BE2C (cell line): ENCODE data around the gene PPOX.

Source experiments
- DNase-seq: peaks from one replicate; pipeline ENCODE4 v3.0.0-alpha.2; 2020
- H3K27me3 ChIP-seq: fragments of 250-450 bp; sonication (Bioruptor Pico); 2 replicates; pipeline ENCODE4 v1.5.1; 2020; ENCODE audit warnings: mild to moderate bottlenecking
- H3K36me3 ChIP-seq: fragments of 250-450 bp; sonication (Bioruptor Pico); 2 replicates; pipeline ENCODE4 v1.5.1; 2020; ENCODE audit warnings: mild to moderate bottlenecking
- H3K4me1 ChIP-seq: fragments of 250-450 bp; sonication (Bioruptor Pico); 2 replicates; pipeline ENCODE4 v1.5.1; 2020
- H3K4me3 ChIP-seq: 2 replicates; pipeline ENCODE4 v1.5.1; 2011; ENCODE audit warnings: low read depth, low read length
- H3K9me3 ChIP-seq: fragments of 250-450 bp; sonication (Bioruptor Pico); 2 replicates; pipeline ENCODE4 v1.5.1; 2020
- TF ChIP-seq, protein P1 (sequence below): IDR thresholded peaks from 2 replicates; pipeline ENCODE4 v1.5.1; 2012; ENCODE audit warnings: mild to moderate bottlenecking, low read depth, low read length

PPOX gene

DNA sequence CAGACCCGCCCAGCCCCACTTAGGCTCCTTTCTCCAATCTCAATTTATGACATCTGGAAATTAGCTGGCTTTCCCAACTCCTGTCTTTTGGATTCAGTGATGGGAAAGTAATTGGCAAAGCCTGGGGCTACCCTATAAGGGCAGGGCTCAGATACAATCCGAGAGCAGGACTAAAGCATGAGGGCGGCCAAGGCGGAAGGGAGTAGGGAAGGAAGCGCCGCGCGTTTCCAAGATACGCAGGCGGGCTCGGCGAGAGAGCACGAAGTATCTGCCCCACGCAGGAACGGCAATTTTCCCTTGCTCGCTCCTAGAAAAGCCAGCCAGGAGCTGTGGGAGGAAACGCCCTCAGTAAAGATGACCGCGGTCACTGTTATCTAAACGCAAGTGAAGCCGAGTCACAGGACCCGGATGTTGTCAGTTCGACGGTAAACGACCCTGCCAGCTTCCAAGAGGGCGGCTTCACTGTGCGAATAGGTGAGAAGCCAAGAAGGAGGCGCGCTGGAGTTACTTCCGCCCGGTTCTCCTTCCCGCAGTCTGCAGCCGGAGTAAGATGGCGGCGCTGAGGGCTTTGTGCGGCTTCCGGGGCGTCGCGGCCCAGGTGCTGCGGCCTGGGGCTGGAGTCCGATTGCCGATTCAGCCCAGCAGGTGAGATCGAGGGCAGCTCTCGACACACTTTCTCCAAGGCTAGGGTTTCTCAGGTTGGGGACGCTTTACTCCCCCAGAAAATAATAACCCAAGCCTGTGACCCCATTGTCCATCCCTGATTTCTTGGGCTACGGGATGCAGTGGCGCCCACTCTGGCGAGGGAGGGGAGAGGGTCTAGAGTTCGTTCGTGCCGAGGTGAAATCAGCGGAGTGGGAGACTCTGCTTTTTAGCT is 35.8 kb downstream of the PPOX start, which contains the start of gene NDUFS2:
NDUFS2 (plus strand) TSS at position 532 of the 877 bp plus-strand sequence; CDS start at position 551, 19 bp downstream.
- peaks cover 33% of the 10 kb centered on the region for H3K4me1 ChIP-seq
- TF ChIP-seq, protein P1, sequence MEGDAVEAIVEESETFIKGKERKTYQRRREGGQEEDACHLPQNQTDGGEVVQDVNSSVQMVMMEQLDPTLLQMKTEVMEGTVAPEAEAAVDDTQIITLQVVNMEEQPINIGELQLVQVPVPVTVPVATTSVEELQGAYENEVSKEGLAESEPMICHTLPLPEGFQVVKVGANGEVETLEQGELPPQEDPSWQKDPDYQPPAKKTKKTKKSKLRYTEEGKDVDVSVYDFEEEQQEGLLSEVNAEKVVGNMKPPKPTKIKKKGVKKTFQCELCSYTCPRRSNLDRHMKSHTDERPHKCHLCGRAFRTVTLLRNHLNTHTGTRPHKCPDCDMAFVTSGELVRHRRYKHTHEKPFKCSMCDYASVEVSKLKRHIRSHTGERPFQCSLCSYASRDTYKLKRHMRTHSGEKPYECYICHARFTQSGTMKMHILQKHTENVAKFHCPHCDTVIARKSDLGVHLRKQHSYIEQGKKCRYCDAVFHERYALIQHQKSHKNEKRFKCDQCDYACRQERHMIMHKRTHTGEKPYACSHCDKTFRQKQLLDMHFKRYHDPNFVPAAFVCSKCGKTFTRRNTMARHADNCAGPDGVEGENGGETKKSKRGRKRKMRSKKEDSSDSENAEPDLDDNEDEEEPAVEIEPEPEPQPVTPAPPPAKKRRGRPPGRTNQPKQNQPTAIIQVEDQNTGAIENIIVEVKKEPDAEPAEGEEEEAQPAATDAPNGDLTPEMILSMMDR = peak; percentile 48

DNA sequence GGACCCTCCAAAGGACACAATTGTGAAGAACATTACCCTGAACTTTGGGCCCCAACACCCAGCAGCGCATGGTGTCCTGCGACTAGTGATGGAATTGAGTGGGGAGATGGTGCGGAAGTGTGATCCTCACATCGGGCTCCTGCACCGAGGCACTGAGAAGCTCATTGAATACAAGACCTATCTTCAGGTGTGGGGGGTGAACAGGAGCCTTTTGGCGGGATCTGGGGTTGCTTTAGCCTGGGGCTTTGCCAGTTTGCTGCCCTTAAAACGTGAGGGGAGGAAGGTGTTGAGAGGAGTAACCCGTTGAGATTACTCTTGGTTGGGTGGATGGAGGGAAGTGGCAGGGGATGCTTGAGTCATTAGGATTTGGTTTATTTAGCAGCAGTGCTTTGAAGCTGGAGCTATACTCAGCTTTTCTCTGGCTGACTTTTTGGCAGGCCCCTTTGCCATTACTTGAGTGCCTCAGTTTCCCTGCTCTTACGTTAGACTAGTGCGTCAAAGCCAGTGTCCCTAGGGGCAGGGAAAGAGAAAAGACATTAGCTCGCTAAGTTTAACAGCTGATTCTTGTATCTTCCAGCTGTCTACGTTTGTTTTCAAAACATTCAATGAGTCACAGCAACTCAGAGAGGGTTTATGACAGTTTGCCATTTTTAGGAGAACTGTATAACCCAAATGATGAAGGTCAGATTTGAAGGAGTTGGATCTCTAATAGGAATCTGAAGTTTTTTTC is 40.4 kb downstream of the PPOX start:
- Histone ChIP-seq H3K4me1 (peaks cover under 1% of the 10 kb centered on the region; the same call in 1 of the 2 replicates), H3K27me3 (no peaks in the 10 kb centered on the region), H3K36me3 (peaks cover 54% of the 10 kb centered on the region), H3K9me3 (no peaks in the 10 kb centered on the region), H3K4me3 (no peak overlapping the region)
- TF ChIP-seq, protein P1 = no peak
- DNase-seq = no peak

More for the DNA sequence above, 35.8 kb downstream of the PPOX start, which contains the start of gene NDUFS2:
- Histone ChIP-seq H3K4me3 (peak within 1 kb of the TSS; percentile 67), H3K36me3 (peaks cover 17% of the 10 kb centered on the region), H3K27me3 (no peaks in the 10 kb centered on the region), H3K9me3 (no peaks in the 10 kb centered on the region)
- DNase-seq = peak; percentile 98

DNA sequence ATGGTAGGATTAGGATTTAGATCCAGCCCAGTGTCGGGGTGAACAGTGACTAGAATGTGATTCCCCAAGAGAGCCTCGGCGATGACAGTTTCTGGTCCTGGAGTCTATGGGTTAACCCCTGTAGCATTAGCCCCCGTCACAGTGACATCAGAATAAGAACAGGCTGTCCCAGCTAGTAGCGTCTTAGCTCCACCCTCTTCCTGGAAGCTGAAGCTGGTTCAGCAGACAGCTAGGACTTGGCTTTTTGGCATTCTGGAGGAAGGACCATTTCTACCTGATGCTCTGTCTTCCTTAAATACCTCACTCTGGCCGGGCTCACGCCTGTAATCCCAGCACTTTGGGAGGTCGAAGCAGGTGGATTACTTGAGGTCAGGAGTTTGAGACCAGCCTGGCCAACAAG is 40.9 kb downstream of the PPOX start:
- no peaks in the 10 kb centered on the region for H3K9me3 ChIP-seq
- TF ChIP-seq, protein P1 = no peak
- H3K36me3 ChIP-seq = peaks cover 60% of the 10 kb centered on the region
- H3K4me3 ChIP-seq = no peak overlapping the region
- no peaks in the 10 kb centered on the region for H3K27me3 ChIP-seq
- H3K4me1 ChIP-seq = no peaks in the 10 kb centered on the region
- DNase-seq = no peak

DNA sequence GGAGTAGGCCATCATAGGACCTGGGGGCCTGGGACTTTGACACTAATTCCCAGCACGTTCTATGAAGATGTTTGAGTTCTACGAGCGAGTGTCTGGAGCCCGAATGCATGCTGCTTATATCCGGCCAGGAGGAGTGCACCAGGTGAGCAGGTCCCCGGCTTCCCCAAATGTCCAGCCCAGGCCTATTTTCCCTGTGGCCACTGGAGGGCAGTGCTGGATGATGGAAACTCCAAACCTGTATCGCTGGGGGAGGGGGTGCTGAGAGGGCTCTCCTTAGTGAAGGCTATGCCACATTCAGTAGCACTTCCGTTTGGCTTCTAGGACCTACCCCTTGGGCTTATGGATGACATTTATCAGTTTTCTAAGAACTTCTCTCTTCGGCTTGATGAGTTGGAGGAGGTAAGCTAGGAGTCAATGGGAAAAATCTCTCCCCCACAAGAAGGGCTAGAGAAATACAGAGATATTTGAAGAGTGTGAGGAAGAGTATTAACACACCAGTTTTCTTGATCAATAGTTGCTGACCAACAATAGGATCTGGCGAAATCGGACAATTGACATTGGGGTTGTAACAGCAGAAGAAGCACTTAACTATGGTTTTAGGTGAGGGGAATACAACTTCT is 43.7 kb downstream of the PPOX start:
- peak; percentile 90 for DNase-seq
- H3K36me3 ChIP-seq = peaks cover 78% of the 10 kb centered on the region
- TF ChIP-seq, protein P1 = peak; percentile 97

DNA sequence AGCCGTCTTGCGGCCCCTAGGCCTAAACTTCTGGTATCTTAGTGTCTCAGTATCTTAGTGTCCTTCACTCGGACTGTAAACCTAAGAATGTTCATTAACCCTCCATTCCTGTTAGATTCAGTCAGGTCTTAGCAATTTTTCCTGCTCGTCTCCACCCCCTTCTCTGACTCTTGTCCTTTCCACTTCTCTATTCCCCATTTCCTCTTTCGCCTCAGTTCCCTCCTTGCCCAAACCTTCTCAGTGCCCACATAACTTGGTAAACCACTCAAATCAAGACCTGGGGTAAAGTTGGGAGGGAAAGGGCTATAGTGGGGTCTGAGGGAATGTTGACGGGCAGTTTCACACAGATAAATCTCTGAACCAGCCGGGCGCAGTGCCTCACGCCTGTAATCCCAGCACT is 48.1 kb downstream of the PPOX start:
- Histone ChIP-seq H3K36me3 (peaks cover 49% of the 10 kb centered on the region), H3K9me3 (no peaks in the 10 kb centered on the region), H3K4me1 (no peaks in the 10 kb centered on the region), H3K4me3 (no peak overlapping the region), H3K27me3 (no peaks in the 10 kb centered on the region)
- TF ChIP-seq, protein P1 = no peak
- DNase-seq = no peak

More for the DNA sequence above, 43.7 kb downstream of the PPOX start:
- H3K4me3 ChIP-seq = no peak overlapping the region
- no peaks in the 10 kb centered on the region for H3K27me3 ChIP-seq
- no peaks in the 10 kb centered on the region for H3K4me1 ChIP-seq
- no peaks in the 10 kb centered on the region for H3K9me3 ChIP-seq
